K562 (cell line): Measurements from ENCODE around the gene C11orf42. TPM values are rescaled to one million over a fixed set of nuclear protein-coding genes. Genes with fewer than 3 reads are reported as not detected.

Experiments used
- ATAC-seq: fragments of 200-7000 bp; cut with Tn5 transposase; 3 replicates; pipeline ENCODE4 v1.9.1; 2020; ENCODE audit warnings: moderate library complexity
- BruUV-seq: library from RNA; stranded (reverse); fragments of 400-500 nt; replicated peaks from 2 replicates; lab custom pipeline; 2021; lab: Mats Ljungman, UMichigan
- CTCF ChIA-PET: fragments of 300-600 bp; formaldehyde crosslinking; extraction: SDS; loops from one replicate; lab custom pipeline; 2021; ENCODE audit warnings: low intra/inter-chr PET ratio; lab: Yijun Ruan, JAX
- POLR2A ChIA-PET: fragments of 300-600, 350-650 bp; sonication (Branson Sonifier 250); formaldehyde crosslinking; extraction: SDS; loops from one replicate; lab custom pipeline; 2021; ENCODE audit warnings: antibody characterized with exemption, inconsistent platforms; lab: Yijun Ruan, JAX
- DNase-seq, 4 experiments: peaks; one replicate each; pipeline versions ENCODE4 v3.0.0 to v3.0.0-alpha.2; 2011 to 2018; ENCODE audit warnings: low spot score in 3 of 4, mixed read lengths in 3 of 4; ENCODE audit errors: extremely low read depth in 1 of 4
- FAIRE-seq: peaks from 2 replicates; lab custom pipeline; 2011; peaks lifted over from hg19 to GRCh38; lab: Jason Lieb, UNC
- H2AFZ ChIP-seq: 2 replicates; pipeline ENCODE4 v1.6.0; 2011; ENCODE audit warnings: low read depth, low read length, control low read depth, inconsistent platforms
- H3K27ac ChIP-seq: fragments of 200-600 bp; 3 replicates; pipeline ENCODE4 v1.8.0; 2011; ENCODE audit warnings: low read depth, mild to moderate bottlenecking, control low read depth, inconsistent platforms, low read length, moderate library complexity, mixed read lengths; ENCODE audit errors: extremely low read depth
- H3K27me3 ChIP-seq, 2 experiments: fragments of 300-600 bp in 1 of 2; 2 replicates in 1 of 2; 3 replicates in 1 of 2; pipeline versions ENCODE4 v1.6.0 to v1.8.0; 2011; ENCODE audit warnings: inconsistent platforms in 2 of 2, low read length in 2 of 2, mild to moderate bottlenecking in 1 of 2, mixed read lengths in 1 of 2, moderate library complexity in 1 of 2; ENCODE audit not compliant: control insufficient read depth in 2 of 2, insufficient read depth in 2 of 2
- H3K36me3 ChIP-seq: fragments of 300-600 bp; 3 replicates; pipeline ENCODE4 v1.8.0; 2011; ENCODE audit warnings: mild to moderate bottlenecking, low read length, inconsistent platforms; ENCODE audit not compliant: control insufficient read depth, insufficient read depth
- H3K4me1 ChIP-seq, 2 experiments: fragments of 200-600 bp in 1 of 2; replicated peaks in 1 of 2; 2 replicates in 1 of 2; 3 replicates in 1 of 2; pipeline versions ENCODE4 v1.5.1 to v1.8.0; 2011; ENCODE audit warnings: inconsistent platforms in 2 of 2, low read length in 2 of 2, mild to moderate bottlenecking in 1 of 2, mixed read lengths in 1 of 2, moderate library complexity in 1 of 2; ENCODE audit not compliant: control insufficient read depth in 2 of 2, insufficient read depth in 2 of 2
- H3K4me2 ChIP-seq: 2 replicates; pipeline ENCODE4 v1.6.1; 2011; ENCODE audit warnings: low read length, control low read depth, inconsistent platforms, mixed read lengths; ENCODE audit not compliant: insufficient read depth
- H3K4me3 ChIP-seq: fragments of 200-600 bp; sonication (generic), shearing (Covaris generic); 2 replicates; pipeline ENCODE4 v1.5.1; 2016; ENCODE audit warnings: control low read depth, inconsistent platforms
- H3K79me2 ChIP-seq: fragments of 200-600 bp; 3 replicates; pipeline ENCODE4 v1.8.0; 2011; ENCODE audit warnings: low read length, inconsistent platforms; ENCODE audit not compliant: control insufficient read depth, insufficient read depth
- H3K9ac ChIP-seq, 2 experiments: 2 replicates each; pipeline versions ENCODE4 v1.6.0 to v1.6.1; 2011; ENCODE audit warnings: low read depth in 2 of 2, low read length in 2 of 2, control low read depth in 1 of 2, inconsistent platforms in 1 of 2, mild to moderate bottlenecking in 1 of 2, mixed read lengths in 1 of 2; ENCODE audit not compliant: insufficient read depth in 1 of 2
- H3K9me1 ChIP-seq: one replicate; pipeline ENCODE4 v1.6.0; 2011; ENCODE audit warnings: inconsistent platforms, mild to moderate bottlenecking, low read length, moderate library complexity; ENCODE audit not compliant: control insufficient read depth, insufficient read depth
- H3K9me3 ChIP-seq: replicated peaks from 2 replicates; pipeline ENCODE4 v1.5.1; 2011; ENCODE audit warnings: low read depth, low read length, inconsistent platforms; ENCODE audit not compliant: control insufficient read depth, insufficient read depth
- H4K20me1 ChIP-seq: replicated peaks from 2 replicates; pipeline ENCODE4 v1.6.1; 2011; ENCODE audit warnings: low read length, inconsistent platforms, mixed read lengths; ENCODE audit not compliant: control insufficient read depth, insufficient read depth
- BRD4 ChIP-seq: fragments of 200-600 bp; sonication (generic); IDR thresholded peaks from 2 replicates; pipeline ENCODE4 v1.6.1; 2017; ENCODE audit warnings: inconsistent platforms
- CREBBP ChIP-seq: IDR thresholded peaks from one replicate; pipeline ENCODE4 v1.6.1; 2012; ENCODE audit warnings: low read depth, mild to moderate bottlenecking, control low read depth, inconsistent platforms, low read length
- EZH2 ChIP-seq: IDR thresholded peaks from 2 replicates; pipeline ENCODE4 v1.6.1; 2012; ENCODE audit warnings: low read depth, mild to moderate bottlenecking, inconsistent platforms, low read length, borderline replicate concordance
- GATAD2B ChIP-seq: fragments of 450-650 bp; IDR thresholded peaks from 2 replicates; pipeline ENCODE4 v1.6.1; 2017; ENCODE audit warnings: mild to moderate bottlenecking, borderline replicate concordance
- GTF2E2 ChIP-seq: fragments of 200-800 bp; sonication (Bioruptor generic); IDR thresholded peaks from 2 replicates; pipeline ENCODE4 v1.6.1; 2016; ENCODE audit warnings: missing genetic modification characterization, missing compliant biosample characterization
- JUNB ChIP-seq: fragments of 450-650 bp; formaldehyde crosslinking; conservative IDR thresholded peaks from 2 replicates; pipeline ENCODE4 v1.4.0; 2020; ENCODE audit warnings: mild to moderate bottlenecking
- NBN ChIP-seq: fragments of 450-650 bp; IDR thresholded peaks from 2 replicates; pipeline ENCODE4 v1.6.1; 2016; ENCODE audit warnings: low read depth, mild to moderate bottlenecking
- PURB ChIP-seq: sonication (generic); formaldehyde crosslinking; IDR thresholded peaks from 2 replicates; pipeline ENCODE4 v1.9.0; 2021; ENCODE audit warnings: low read depth, mild to moderate bottlenecking, missing genetic modification reagents
- YY1 ChIP-seq, 3 experiments: IDR thresholded peaks; 2 replicates each; pipeline ENCODE4 v1.6.1; 2011; ENCODE audit warnings: low read length in 2 of 3, mild to moderate bottlenecking in 2 of 3, moderate library complexity in 2 of 3, borderline replicate concordance in 1 of 3, control low read depth in 1 of 3, low read depth in 1 of 3; ENCODE audit not compliant: insufficient read depth in 3 of 3, insufficient replicate concordance in 2 of 3, control insufficient read depth in 1 of 3, insufficient read length in 1 of 3; ENCODE audit errors: extremely low read depth in 1 of 3
- ZBTB1 ChIP-seq: sonication (generic); formaldehyde crosslinking; IDR thresholded peaks from 2 replicates; pipeline ENCODE4 v1.8.1; 2023; ENCODE audit warnings: missing genetic modification reagents, low read depth, mild to moderate bottlenecking, borderline replicate concordance
- ZC3H4 ChIP-seq: sonication (generic); formaldehyde crosslinking; IDR thresholded peaks from 2 replicates; pipeline ENCODE4 v1.9.0; 2021; ENCODE audit warnings: missing genetic modification reagents, borderline replicate concordance
- ZFX ChIP-seq: sonication (generic); formaldehyde crosslinking; IDR thresholded peaks from 2 replicates; pipeline ENCODE4 v1.8.0; 2022; ENCODE audit warnings: mild to moderate bottlenecking, missing genetic modification reagents, moderate library complexity
- ZNF12 ChIP-seq: sonication (generic); formaldehyde crosslinking; IDR thresholded peaks from 2 replicates; pipeline ENCODE4 v1.4.0; 2020; ENCODE audit warnings: mild to moderate bottlenecking, missing genetic modification reagents
- ZNF121 ChIP-seq: sonication (generic); formaldehyde crosslinking; conservative IDR thresholded peaks from 2 replicates; pipeline ENCODE4 v1.8.0; 2022; ENCODE audit warnings: missing genetic modification reagents
- ZNF124 ChIP-seq: sonication (generic); formaldehyde crosslinking; IDR thresholded peaks from 2 replicates; pipeline ENCODE4 v1.8.1; 2022; ENCODE audit warnings: missing genetic modification reagents
- ZNF165 ChIP-seq: fragments of 250-450 bp; sonication (Bioruptor Pico); IDR thresholded peaks from 2 replicates; pipeline ENCODE4 v1.4.0; 2020; ENCODE audit warnings: borderline replicate concordance
- ZNF24 ChIP-seq: fragments of 450-650 bp; IDR thresholded peaks from 2 replicates; pipeline ENCODE4 v1.6.1; 2016
- WGBS: fragments of 100-300 bp; shearing (Covaris generic); methylation state at CpG from one replicate; pipeline ENCODE4 v1.1.6; 2016; ENCODE audit warnings: low coverage, mixed read lengths; ENCODE audit not compliant: insufficient coverage; ENCODE audit errors: missing lambda C conversion rate; 5-methylcytosine and 5-hydroxymethylcytosine counted together
- in situ Hi-C: fragments of 300-500 bp; cut with MboI; formaldehyde crosslinking; loops from 4 replicates; pipeline ENCODE4 v1.15.0; 2018; ENCODE audit warnings: inconsistent platforms, mixed read lengths
- intact Hi-C: fragments of 100-400 bp; cut with micrococcal nuclease; formaldehyde crosslinking; loops from 2 replicates; pipeline ENCODE4 v1.14.2; 2022
- polyA plus RNA-seq, 8 experiments: library from polyadenylated mRNA; depleted of rRNA in 4 of 8; stranded (reverse) in 5 of 8; unstranded in 3 of 8; fragments of >200 nt; fragmentation: Nextera tagmentation in 2 of 8; fragmentation: Illumina TruSeq in 1 of 8; extraction: Ambion mirVana in 2 of 8; extraction: Trizol in 1 of 8; gene quantifications; 2 replicates each; pipeline versions ENCODE4 v1.2.1 to v1.2.3, GENCODE V29; 2011 to 2014; ENCODE audit warnings: inconsistent platforms in 1 of 8, missing spikeins in 1 of 8
- total RNA-seq, 7 experiments: library from RNA; depleted of rRNA in 6 of 7; stranded (reverse); fragments of >200 nt in 6 of 7; fragmentation: Illumina TruSeq in 2 of 7; extraction: Trizol in 2 of 7; gene quantifications; 2 replicates each; pipeline versions ENCODE4 v1.2.1 to v1.2.3, GENCODE V29; 2011 to 2021; ENCODE audit warnings: low replicate concordance in 1 of 7
- TF ChIP-seq, protein P1 (sequence below): fragments of 450-650 bp; formaldehyde crosslinking; IDR thresholded peaks from 2 replicates; pipeline ENCODE4 v1.4.0; 2020; ENCODE audit warnings: mild to moderate bottlenecking, moderate library complexity

C11orf42 gene
- total and polyA plus RNA-seq, 9 of the 15 experiments (the other 6 are each of a cell fraction or from before 2014, with no cell fraction given) = not detected

DNA sequence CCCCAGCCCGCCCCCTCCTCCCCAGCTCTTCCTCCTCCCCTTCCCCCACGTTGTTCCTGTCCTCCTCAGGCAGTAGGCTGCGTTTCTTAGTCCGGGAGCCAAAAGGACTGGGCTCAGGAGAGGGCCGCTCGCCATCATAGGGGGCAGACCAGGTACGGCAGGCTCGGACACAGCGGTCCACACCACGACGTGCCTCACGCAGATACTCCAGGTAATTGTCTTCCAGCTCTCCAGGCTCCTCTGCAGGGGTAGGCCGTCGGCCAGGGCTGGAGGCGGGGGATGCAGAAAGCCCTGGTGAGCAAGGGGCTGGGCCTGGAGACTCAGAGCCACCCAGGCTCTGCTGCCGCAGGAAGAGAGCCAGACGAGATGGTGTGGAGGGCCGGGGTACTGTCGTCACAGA, 12.4 kb downstream of the C11orf42 start:
- CTCF ChIA-PET = no interaction called here
- peaks cover 75% of the 10 kb centered on the region; the same call in 2 of the 3 replicates for H3K36me3 ChIP-seq
- intact Hi-C loops = no loop called here

More for the DNA sequence above, 12.4 kb downstream of the C11orf42 start:
- H3K27me3 ChIP-seq = no peaks in the 10 kb centered on the region
- no peak overlapping the region for H3K9ac ChIP-seq
- WGBS = 89% methylated on average over 12 of the region's 19 CpGs
- H3K9me3 ChIP-seq = no peaks in the 10 kb centered on the region
- no peak overlapping the region for H2AFZ ChIP-seq
- no peak for FAIRE-seq
- DNase-seq = no peak
- TF ChIP-seq ZNF124 (CRISPR knock-in tag) = no peak
- no peak for TF ChIP-seq ZNF24
- no peak for TF ChIP-seq YY1 (IDR thresholded peaks at IDR 0.05; ENCODE audit: borderline replicate concordance in 1 of 3, control insufficient read depth in 1 of 3, extremely low read depth in 1 of 3, insufficient read depth in 3 of 3, insufficient read length in 1 of 3, insufficient replicate concordance in 2 of 3, low read depth in 1 of 3, low read length in 2 of 3)
- TF ChIP-seq PURB = no peak
- TF ChIP-seq ZBTB1 (CRISPR knock-in tag) = no peak
- no peak for TF ChIP-seq ZNF165
- TF ChIP-seq GTF2E2 (tag) = no peak
- TF ChIP-seq ZNF12 (CRISPR knock-in tag) = no peak
- TF ChIP-seq BRD4 = no peak
- no peak for TF ChIP-seq EZH2
- TF ChIP-seq GATAD2B = no peak
- TF ChIP-seq JUNB = no peak
- TF ChIP-seq NBN = no peak
- no peak for TF ChIP-seq CREBBP
- TF ChIP-seq, protein P1, sequence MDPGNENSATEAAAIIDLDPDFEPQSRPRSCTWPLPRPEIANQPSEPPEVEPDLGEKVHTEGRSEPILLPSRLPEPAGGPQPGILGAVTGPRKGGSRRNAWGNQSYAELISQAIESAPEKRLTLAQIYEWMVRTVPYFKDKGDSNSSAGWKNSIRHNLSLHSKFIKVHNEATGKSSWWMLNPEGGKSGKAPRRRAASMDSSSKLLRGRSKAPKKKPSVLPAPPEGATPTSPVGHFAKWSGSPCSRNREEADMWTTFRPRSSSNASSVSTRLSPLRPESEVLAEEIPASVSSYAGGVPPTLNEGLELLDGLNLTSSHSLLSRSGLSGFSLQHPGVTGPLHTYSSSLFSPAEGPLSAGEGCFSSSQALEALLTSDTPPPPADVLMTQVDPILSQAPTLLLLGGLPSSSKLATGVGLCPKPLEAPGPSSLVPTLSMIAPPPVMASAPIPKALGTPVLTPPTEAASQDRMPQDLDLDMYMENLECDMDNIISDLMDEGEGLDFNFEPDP (CRISPR knock-in tag) = no peak
- no peak for TF ChIP-seq ZFX (CRISPR knock-in tag)
- TF ChIP-seq ZNF121 (CRISPR knock-in tag) = no peak
- no peak for TF ChIP-seq ZC3H4 (CRISPR knock-in tag)
- TF ChIP-seq, all 486 proteins: peak for 0
- Histone ChIP-seq H3K4me3 (no peak overlapping the region), H3K79me2 (no peaks in the 10 kb centered on the region), H3K4me1 (peaks cover 0 to 3% of the 10 kb centered on the region in 2 experiments; a peak in 1 of 5 replicates), H3K4me2 (no peak overlapping the region), H4K20me1 (no peaks in the 10 kb centered on the region), H3K27ac (no peak overlapping the region), H3K9me1 (no peaks in the 10 kb centered on the region)
- ATAC-seq = no peak
- BruUV-seq = no TSS peak
- POLR2A ChIA-PET = interaction anchor here (0.9 kb wide), 1 partner anchor 13 kb away, joined by 3 read pairs; no protein-coding TSS in a partner anchor
- in situ Hi-C loops = no loop called here
